K562 (cell line): ENCODE results near the gene DDX51. TPM values are rescaled to one million over a fixed set of nuclear protein-coding genes. Genes with fewer than 3 reads are reported as not detected.

Experiments used
- ATAC-seq: fragments of 200-7000 bp; cut with Tn5 transposase; 3 replicates; pipeline ENCODE4 v1.9.1; 2020; ENCODE audit warnings: moderate library complexity
- BruUV-seq: library from RNA; stranded (reverse); fragments of 400-500 nt; replicated peaks from 2 replicates; lab custom pipeline; 2021; lab: Mats Ljungman, UMichigan
- CTCF ChIA-PET: fragments of 300-600 bp; formaldehyde crosslinking; extraction: SDS; loops from one replicate; lab custom pipeline; 2021; ENCODE audit warnings: low intra/inter-chr PET ratio; lab: Yijun Ruan, JAX
- POLR2A ChIA-PET: fragments of 300-600, 350-650 bp; sonication (Branson Sonifier 250); formaldehyde crosslinking; extraction: SDS; loops from one replicate; lab custom pipeline; 2021; ENCODE audit warnings: antibody characterized with exemption, inconsistent platforms; lab: Yijun Ruan, JAX
- DNase-seq, 4 experiments: peaks; one replicate each; pipeline versions ENCODE4 v3.0.0 to v3.0.0-alpha.2; 2011 to 2018; ENCODE audit warnings: low spot score in 3 of 4, mixed read lengths in 3 of 4; ENCODE audit errors: extremely low read depth in 1 of 4
- FAIRE-seq: peaks from 2 replicates; lab custom pipeline; 2011; peaks lifted over from hg19 to GRCh38; lab: Jason Lieb, UNC
- H2AFZ ChIP-seq: 2 replicates; pipeline ENCODE4 v1.6.0; 2011; ENCODE audit warnings: low read depth, low read length, control low read depth, inconsistent platforms
- H3K27ac ChIP-seq: fragments of 200-600 bp; 3 replicates; pipeline ENCODE4 v1.8.0; 2011; ENCODE audit warnings: low read depth, mild to moderate bottlenecking, control low read depth, inconsistent platforms, low read length, moderate library complexity, mixed read lengths; ENCODE audit errors: extremely low read depth
- H3K27me3 ChIP-seq, 2 experiments: fragments of 300-600 bp in 1 of 2; 2 replicates in 1 of 2; 3 replicates in 1 of 2; pipeline versions ENCODE4 v1.6.0 to v1.8.0; 2011; ENCODE audit warnings: inconsistent platforms in 2 of 2, low read length in 2 of 2, mild to moderate bottlenecking in 1 of 2, mixed read lengths in 1 of 2, moderate library complexity in 1 of 2; ENCODE audit not compliant: control insufficient read depth in 2 of 2, insufficient read depth in 2 of 2
- H3K36me3 ChIP-seq: fragments of 300-600 bp; 3 replicates; pipeline ENCODE4 v1.8.0; 2011; ENCODE audit warnings: mild to moderate bottlenecking, low read length, inconsistent platforms; ENCODE audit not compliant: control insufficient read depth, insufficient read depth
- H3K4me1 ChIP-seq, 2 experiments: fragments of 200-600 bp in 1 of 2; replicated peaks in 1 of 2; 2 replicates in 1 of 2; 3 replicates in 1 of 2; pipeline versions ENCODE4 v1.5.1 to v1.8.0; 2011; ENCODE audit warnings: inconsistent platforms in 2 of 2, low read length in 2 of 2, mild to moderate bottlenecking in 1 of 2, mixed read lengths in 1 of 2, moderate library complexity in 1 of 2; ENCODE audit not compliant: control insufficient read depth in 2 of 2, insufficient read depth in 2 of 2
- H3K4me2 ChIP-seq: 2 replicates; pipeline ENCODE4 v1.6.1; 2011; ENCODE audit warnings: low read length, control low read depth, inconsistent platforms, mixed read lengths; ENCODE audit not compliant: insufficient read depth
- H3K4me3 ChIP-seq: fragments of 200-600 bp; sonication (generic), shearing (Covaris generic); 2 replicates; pipeline ENCODE4 v1.5.1; 2016; ENCODE audit warnings: control low read depth, inconsistent platforms
- H3K79me2 ChIP-seq: fragments of 200-600 bp; 3 replicates; pipeline ENCODE4 v1.8.0; 2011; ENCODE audit warnings: low read length, inconsistent platforms; ENCODE audit not compliant: control insufficient read depth, insufficient read depth
- H3K9ac ChIP-seq, 2 experiments: 2 replicates each; pipeline versions ENCODE4 v1.6.0 to v1.6.1; 2011; ENCODE audit warnings: low read depth in 2 of 2, low read length in 2 of 2, control low read depth in 1 of 2, inconsistent platforms in 1 of 2, mild to moderate bottlenecking in 1 of 2, mixed read lengths in 1 of 2; ENCODE audit not compliant: insufficient read depth in 1 of 2
- H3K9me1 ChIP-seq: one replicate; pipeline ENCODE4 v1.6.0; 2011; ENCODE audit warnings: inconsistent platforms, mild to moderate bottlenecking, low read length, moderate library complexity; ENCODE audit not compliant: control insufficient read depth, insufficient read depth
- H3K9me3 ChIP-seq: replicated peaks from 2 replicates; pipeline ENCODE4 v1.5.1; 2011; ENCODE audit warnings: low read depth, low read length, inconsistent platforms; ENCODE audit not compliant: control insufficient read depth, insufficient read depth
- H4K20me1 ChIP-seq: replicated peaks from 2 replicates; pipeline ENCODE4 v1.6.1; 2011; ENCODE audit warnings: low read length, inconsistent platforms, mixed read lengths; ENCODE audit not compliant: control insufficient read depth, insufficient read depth
- ARHGAP35 ChIP-seq: fragments of 450-650 bp; IDR thresholded peaks from 2 replicates; pipeline ENCODE4 v1.6.1; 2018; ENCODE audit not compliant: partially characterized antibody
- CBFA2T2 ChIP-seq: fragments of 450-650 bp; conservative IDR thresholded peaks from 2 replicates; pipeline ENCODE4 v1.6.1; 2017; ENCODE audit warnings: mild to moderate bottlenecking
- CTBP1 ChIP-seq: fragments of 450-650 bp; IDR thresholded peaks from 2 replicates; pipeline ENCODE4 v1.6.1; 2016; ENCODE audit warnings: borderline replicate concordance
- GTF2F1 ChIP-seq: IDR thresholded peaks from 2 replicates; pipeline ENCODE4 v1.6.1; 2011; ENCODE audit warnings: low read depth, low read length, improper control_type of control experiment
- HDAC2 ChIP-seq: fragments of 450-650 bp; IDR thresholded peaks from 2 replicates; pipeline ENCODE4 v1.6.1; 2016; ENCODE audit warnings: mild to moderate bottlenecking
- HIVEP1 ChIP-seq: fragments of 250-450 bp; sonication (Bioruptor Pico); IDR thresholded peaks from 2 replicates; pipeline ENCODE4 v1.4.0; 2020; ENCODE audit warnings: mild to moderate bottlenecking
- NR2C2 ChIP-seq, 2 experiments: fragments of 200-800 bp in 1 of 2; sonication (Bioruptor generic) in 1 of 2; sonication (generic) in 1 of 2; formaldehyde crosslinking in 1 of 2; IDR thresholded peaks; 2 replicates each; pipeline versions ENCODE4 v1.6.1 to v1.8.0; 2016 to 2022; ENCODE audit warnings: mild to moderate bottlenecking in 1 of 2, missing compliant biosample characterization in 1 of 2, missing genetic modification characterization in 1 of 2, missing genetic modification reagents in 1 of 2
- PHTF2 ChIP-seq: fragments of 250-450 bp; sonication (Bioruptor Pico); IDR thresholded peaks from 2 replicates; pipeline ENCODE4 v1.5.0; 2021; ENCODE audit warnings: mild to moderate bottlenecking
- POLR2G ChIP-seq: fragments of 200-400 bp; formaldehyde crosslinking; IDR thresholded peaks from 2 replicates; pipeline ENCODE4 v1.6.1; 2017; ENCODE audit warnings: low read depth, mild to moderate bottlenecking, antibody characterized with exemption, low read length, moderate library complexity
- TCF7L2 ChIP-seq: fragments of 150-350 bp; IDR thresholded peaks from 2 replicates; pipeline ENCODE4 v1.6.1; 2016; ENCODE audit warnings: low read depth, mild to moderate bottlenecking, low read length, moderate library complexity
- XRCC4 ChIP-seq: IDR thresholded peaks from one replicate; pipeline ENCODE4 v1.6.1; 2011; ENCODE audit not compliant: insufficient read depth, insufficient read length; ENCODE audit errors: extremely low read depth
- ZC3H11A ChIP-seq: IDR thresholded peaks from 2 replicates; pipeline ENCODE4 v1.6.1; 2012; ENCODE audit warnings: low read depth, low read length, improper control_type of control experiment
- ZFP30 ChIP-seq: fragments of 250-450 bp; sonication (Bioruptor Pico); IDR thresholded peaks from 2 replicates; pipeline ENCODE4 v1.8.0; 2022; ENCODE audit warnings: moderate library complexity, mild to moderate bottlenecking, inconsistent platforms, borderline replicate concordance
- ZNF165 ChIP-seq: fragments of 250-450 bp; sonication (Bioruptor Pico); IDR thresholded peaks from 2 replicates; pipeline ENCODE4 v1.4.0; 2020; ENCODE audit warnings: borderline replicate concordance
- ZNF184 ChIP-seq: sonication (generic); formaldehyde crosslinking; IDR thresholded peaks from 2 replicates; pipeline ENCODE4 v1.5.0; 2020; ENCODE audit warnings: missing genetic modification reagents
- ZNF282 ChIP-seq: sonication (generic); formaldehyde crosslinking; IDR thresholded peaks from 2 replicates; pipeline ENCODE4 v1.8.1; 2023; ENCODE audit warnings: missing genetic modification reagents
- ZNF780A ChIP-seq: fragments of 250-450 bp; sonication (Bioruptor Pico); IDR thresholded peaks from 2 replicates; pipeline ENCODE4 v1.5.0; 2021; ENCODE audit warnings: mild to moderate bottlenecking
- WGBS: fragments of 100-300 bp; shearing (Covaris generic); methylation state at CpG from one replicate; pipeline ENCODE4 v1.1.6; 2016; ENCODE audit warnings: low coverage, mixed read lengths; ENCODE audit not compliant: insufficient coverage; ENCODE audit errors: missing lambda C conversion rate; 5-methylcytosine and 5-hydroxymethylcytosine counted together
- in situ Hi-C: fragments of 300-500 bp; cut with MboI; formaldehyde crosslinking; loops from 4 replicates; pipeline ENCODE4 v1.15.0; 2018; ENCODE audit warnings: inconsistent platforms, mixed read lengths
- intact Hi-C: fragments of 100-400 bp; cut with micrococcal nuclease; formaldehyde crosslinking; loops from 2 replicates; pipeline ENCODE4 v1.14.2; 2022
- polyA plus RNA-seq, 8 experiments: library from polyadenylated mRNA; depleted of rRNA in 4 of 8; stranded (reverse) in 5 of 8; unstranded in 3 of 8; fragments of >200 nt; fragmentation: Nextera tagmentation in 2 of 8; fragmentation: Illumina TruSeq in 1 of 8; extraction: Ambion mirVana in 2 of 8; extraction: Trizol in 1 of 8; gene quantifications; 2 replicates each; pipeline versions ENCODE4 v1.2.1 to v1.2.3, GENCODE V29; 2011 to 2014; ENCODE audit warnings: inconsistent platforms in 1 of 8, missing spikeins in 1 of 8
- total RNA-seq, 7 experiments: library from RNA; depleted of rRNA in 6 of 7; stranded (reverse); fragments of >200 nt in 6 of 7; fragmentation: Illumina TruSeq in 2 of 7; extraction: Trizol in 2 of 7; gene quantifications; 2 replicates each; pipeline versions ENCODE4 v1.2.1 to v1.2.3, GENCODE V29; 2011 to 2021; ENCODE audit warnings: low replicate concordance in 1 of 7
- TF ChIP-seq, protein P1 (sequence below): fragments of 200-800 bp; sonication (Bioruptor generic); IDR thresholded peaks from 2 replicates; pipeline ENCODE4 v1.6.1; 2017; ENCODE audit warnings: missing genetic modification characterization, missing compliant biosample characterization
- TF ChIP-seq, protein P2 (sequence below): fragments of 450-650 bp; conservative IDR thresholded peaks from 2 replicates; pipeline ENCODE4 v1.6.1; 2016; ENCODE audit warnings: missing genetic modification characterization, low read depth, mild to moderate bottlenecking, missing compliant biosample characterization, moderate library complexity

The DDX51 gene
- total and polyA plus RNA-seq, 9 of the 15 experiments (the other 6 are each of a cell fraction or from before 2014, with no cell fraction given) = 1.1 to 35.9 (median 12.4) TPM

DNA sequence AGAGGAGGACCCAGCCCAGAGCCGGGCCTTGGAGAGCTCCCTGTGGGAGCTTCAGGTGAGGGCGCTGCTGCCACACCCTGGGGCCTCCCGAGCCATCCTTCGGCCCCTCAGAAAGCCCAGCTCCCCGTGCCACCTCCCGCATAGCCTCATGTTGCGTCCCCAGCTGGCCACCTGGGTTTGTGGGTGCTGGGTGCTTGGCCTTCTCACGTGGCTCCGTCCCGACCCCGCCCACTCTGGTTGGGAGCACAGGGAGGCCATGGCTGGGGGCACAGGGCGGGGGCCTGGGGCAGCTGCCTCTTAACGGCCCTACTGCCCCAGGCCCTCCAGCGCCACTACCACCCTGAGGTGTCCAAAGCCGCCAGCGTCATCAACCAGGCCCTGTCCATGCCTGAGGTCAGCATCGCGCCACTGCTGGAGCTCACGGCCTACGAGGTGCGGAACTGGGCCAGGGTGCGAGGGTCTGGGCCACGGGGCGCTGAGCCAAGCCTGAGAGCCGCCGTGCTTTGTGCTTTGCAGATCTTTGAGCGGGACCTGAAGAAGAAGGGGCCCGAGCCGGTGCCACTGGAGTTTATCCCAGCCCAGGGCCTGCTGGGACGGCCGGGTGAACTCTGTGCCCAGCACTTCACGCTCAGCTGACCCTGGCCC is 7.8 kb upstream of the DDX51 start:
- ChIA-PET POLR2A (no interaction called here), CTCF (no interaction called here)
- FAIRE-seq (no peak), ATAC-seq (no peak), DNase-seq (no peak)
- TF ChIP-seq, protein P1, sequence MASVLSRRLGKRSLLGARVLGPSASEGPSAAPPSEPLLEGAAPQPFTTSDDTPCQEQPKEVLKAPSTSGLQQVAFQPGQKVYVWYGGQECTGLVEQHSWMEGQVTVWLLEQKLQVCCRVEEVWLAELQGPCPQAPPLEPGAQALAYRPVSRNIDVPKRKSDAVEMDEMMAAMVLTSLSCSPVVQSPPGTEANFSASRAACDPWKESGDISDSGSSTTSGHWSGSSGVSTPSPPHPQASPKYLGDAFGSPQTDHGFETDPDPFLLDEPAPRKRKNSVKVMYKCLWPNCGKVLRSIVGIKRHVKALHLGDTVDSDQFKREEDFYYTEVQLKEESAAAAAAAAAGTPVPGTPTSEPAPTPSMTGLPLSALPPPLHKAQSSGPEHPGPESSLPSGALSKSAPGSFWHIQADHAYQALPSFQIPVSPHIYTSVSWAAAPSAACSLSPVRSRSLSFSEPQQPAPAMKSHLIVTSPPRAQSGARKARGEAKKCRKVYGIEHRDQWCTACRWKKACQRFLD (CRISPR knock-in tag) = no peak
- TF ChIP-seq PHTF2 (CRISPR knock-in tag) (no peak), HIVEP1 (CRISPR knock-in tag) (no peak), CTBP1 (no peak), ZFP30 (no peak), POLR2G (no peak; the same call in 1 of the 2 replicates), CBFA2T2 (no peak), TCF7L2 (no peak), HDAC2 (no peak), XRCC4 (no peak), ARHGAP35 (no peak), ZNF184 (CRISPR knock-in tag) (no peak), ZC3H11A (no peak), ZNF780A (no peak), ZNF165 (CRISPR knock-in tag) (no peak), ZNF282 (CRISPR knock-in tag) (no peak), NR2C2 (CRISPR knock-in tag; IDR thresholded peaks at IDR 0.05) (no peak), NR2C2 (tag; IDR thresholded peaks at IDR 0.05) (no peak), GTF2F1 (no peak)
- TF ChIP-seq, protein P2, sequence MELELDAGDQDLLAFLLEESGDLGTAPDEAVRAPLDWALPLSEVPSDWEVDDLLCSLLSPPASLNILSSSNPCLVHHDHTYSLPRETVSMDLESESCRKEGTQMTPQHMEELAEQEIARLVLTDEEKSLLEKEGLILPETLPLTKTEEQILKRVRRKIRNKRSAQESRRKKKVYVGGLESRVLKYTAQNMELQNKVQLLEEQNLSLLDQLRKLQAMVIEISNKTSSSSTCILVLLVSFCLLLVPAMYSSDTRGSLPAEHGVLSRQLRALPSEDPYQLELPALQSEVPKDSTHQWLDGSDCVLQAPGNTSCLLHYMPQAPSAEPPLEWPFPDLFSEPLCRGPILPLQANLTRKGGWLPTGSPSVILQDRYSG = no peak
- Histone ChIP-seq H3K4me3 (no peak overlapping the region), H3K9me1 (no peaks in the 10 kb centered on the region), H3K79me2 (peaks cover 8% of the 10 kb centered on the region), H3K9ac (no peak overlapping the region), H4K20me1 (no peaks in the 10 kb centered on the region; the same call in 1 of the 2 replicates), H3K9me3 (peaks cover 13% of the 10 kb centered on the region), H3K4me2 (no peak overlapping the region), H3K36me3 (peaks cover 47% of the 10 kb centered on the region), H3K27me3 (no peaks in the 10 kb centered on the region; a peak in 1 of 5 replicates), H3K4me1 (peaks cover 0 to 42% of the 10 kb centered on the region in 2 experiments; a peak in 2 of 5 replicates), H3K27ac (no peak overlapping the region), H2AFZ (no peak overlapping the region)
- no TSS peak for BruUV-seq
- in situ Hi-C loops = no loop called here
- intact Hi-C loops = loop anchor here (10.0 kb wide), 2 partner anchors 63 to 263 kb away; no protein-coding TSS in a partner anchor
- 96% methylated on average over 20 of the region's 32 CpGs for WGBS
